Epithelial cell of proximal tubule (primary cell): ENCODE results near the gene SLC6A18. TPM values are rescaled to one million over a fixed set of nuclear protein-coding genes. Genes with fewer than 3 reads are reported as not detected.

Experiments used
- DNase-seq: peaks from one replicate; pipeline ENCODE4 v3.0.0-alpha.2; 2011; ENCODE audit warnings: low read depth
- H3K4me3 ChIP-seq: 2 replicates; pipeline ENCODE4 v1.5.1; 2011; ENCODE audit warnings: low read depth, mild to moderate bottlenecking, low read length
- total RNA-seq: library from RNA; depleted of rRNA; stranded (reverse); fragments of >200 nt; gene quantifications from 2 replicates; pipeline ENCODE4 v1.2.3, GENCODE V29; 2015
- TF ChIP-seq, protein P1 (sequence below): conservative IDR thresholded peaks from 2 replicates; pipeline ENCODE4 v1.5.1; 2012; ENCODE audit warnings: low read depth, mild to moderate bottlenecking, low read length

Gene SLC6A18
- total RNA-seq, 1 donor from 2014 or later, result not detected

DNA sequence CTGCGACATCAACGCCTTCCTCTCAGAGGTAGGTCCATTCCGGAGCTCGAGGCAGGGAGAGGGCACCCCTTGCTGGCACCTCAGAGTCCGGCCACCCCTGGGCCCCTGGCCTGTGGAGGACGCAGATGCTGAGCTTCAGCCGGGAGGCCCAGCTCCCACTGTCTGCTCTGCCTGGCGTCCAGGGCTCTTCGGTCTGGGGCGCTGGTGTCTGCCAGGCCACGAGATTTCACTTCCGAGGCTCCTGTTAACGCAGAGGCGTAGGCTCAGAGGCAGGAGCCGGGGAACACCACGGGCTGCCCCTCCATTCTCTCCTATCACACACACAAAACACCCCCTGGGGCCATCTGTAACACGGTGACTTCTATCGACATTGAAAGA is 8.3 kb upstream of the SLC6A18 start:
- no peak for DNase-seq
- TF ChIP-seq, protein P1, sequence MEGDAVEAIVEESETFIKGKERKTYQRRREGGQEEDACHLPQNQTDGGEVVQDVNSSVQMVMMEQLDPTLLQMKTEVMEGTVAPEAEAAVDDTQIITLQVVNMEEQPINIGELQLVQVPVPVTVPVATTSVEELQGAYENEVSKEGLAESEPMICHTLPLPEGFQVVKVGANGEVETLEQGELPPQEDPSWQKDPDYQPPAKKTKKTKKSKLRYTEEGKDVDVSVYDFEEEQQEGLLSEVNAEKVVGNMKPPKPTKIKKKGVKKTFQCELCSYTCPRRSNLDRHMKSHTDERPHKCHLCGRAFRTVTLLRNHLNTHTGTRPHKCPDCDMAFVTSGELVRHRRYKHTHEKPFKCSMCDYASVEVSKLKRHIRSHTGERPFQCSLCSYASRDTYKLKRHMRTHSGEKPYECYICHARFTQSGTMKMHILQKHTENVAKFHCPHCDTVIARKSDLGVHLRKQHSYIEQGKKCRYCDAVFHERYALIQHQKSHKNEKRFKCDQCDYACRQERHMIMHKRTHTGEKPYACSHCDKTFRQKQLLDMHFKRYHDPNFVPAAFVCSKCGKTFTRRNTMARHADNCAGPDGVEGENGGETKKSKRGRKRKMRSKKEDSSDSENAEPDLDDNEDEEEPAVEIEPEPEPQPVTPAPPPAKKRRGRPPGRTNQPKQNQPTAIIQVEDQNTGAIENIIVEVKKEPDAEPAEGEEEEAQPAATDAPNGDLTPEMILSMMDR, result no peak
- H3K4me3 ChIP-seq, result no peak overlapping the region

DNA sequence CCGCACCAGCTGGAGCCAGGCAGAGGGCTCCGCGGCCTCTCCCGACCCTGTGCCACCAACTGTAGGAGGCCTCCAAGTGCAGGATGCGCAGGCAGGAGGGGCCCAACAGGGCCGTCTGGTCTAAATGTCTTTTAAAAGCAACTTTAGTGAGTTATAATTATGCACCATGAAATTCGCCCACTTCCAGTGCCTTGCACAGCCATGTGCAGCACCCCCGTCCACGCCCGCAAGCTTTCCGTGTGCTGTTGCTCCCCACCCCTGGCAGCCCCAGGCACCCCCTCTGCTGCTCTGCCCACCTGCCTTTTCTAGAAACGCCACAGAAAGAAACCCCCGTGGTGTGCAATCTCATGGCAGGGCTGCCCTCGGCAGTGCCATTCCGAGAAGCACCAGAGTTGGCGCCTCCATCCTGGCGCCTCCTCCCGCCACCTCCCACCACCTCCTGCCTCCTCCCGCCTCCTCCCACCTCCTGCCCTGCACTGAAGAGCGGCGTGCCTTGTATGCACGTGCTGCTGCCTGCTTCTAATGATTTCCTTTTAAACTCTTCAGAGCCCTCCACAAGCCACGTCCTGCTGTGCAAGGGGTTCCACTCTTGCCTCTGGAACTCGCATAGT is 7.5 kb upstream of the SLC6A18 start:
- H3K4me3 ChIP-seq, result no peak overlapping the region
- TF ChIP-seq, protein P1, result no peak
- DNase-seq, result no peak

DNA sequence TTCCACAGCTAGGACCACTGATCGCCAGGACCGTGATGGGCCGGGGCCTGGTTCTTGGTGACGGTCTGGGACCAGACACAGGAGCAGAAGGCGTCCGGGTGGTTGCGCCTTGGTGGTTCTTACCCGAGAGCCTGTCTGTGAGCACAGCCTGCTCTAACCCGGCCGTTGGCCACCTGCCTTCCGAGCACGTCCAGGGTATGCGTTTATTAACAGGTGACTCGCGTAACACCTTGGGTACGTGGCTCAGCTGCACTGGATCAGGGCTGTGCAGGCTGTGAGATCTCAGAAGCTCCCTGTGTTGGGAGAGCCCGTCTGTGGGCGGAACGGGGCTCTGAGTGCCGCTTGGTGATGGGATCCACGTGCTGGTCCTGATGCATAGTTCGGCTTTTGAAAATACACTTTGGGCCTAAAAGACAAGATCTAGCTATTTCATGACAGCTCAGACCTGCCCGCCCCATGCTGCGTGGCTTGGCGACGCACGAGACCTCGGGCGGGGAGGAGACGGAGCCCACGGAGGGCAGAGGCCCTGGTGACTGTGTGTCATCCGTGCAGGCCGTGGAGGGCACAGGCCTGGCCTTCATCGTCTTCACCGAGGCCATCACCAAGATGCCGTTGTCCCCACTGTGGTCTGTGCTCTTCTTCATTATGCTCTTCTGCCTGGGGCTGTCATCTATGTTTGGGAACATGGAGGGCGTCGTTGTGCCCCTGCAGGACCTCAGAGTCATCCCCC is 6.7 kb upstream of the SLC6A18 start:
- TF ChIP-seq, protein P1, result no peak
- H3K4me3 ChIP-seq, result no peak overlapping the region
- DNase-seq, result no peak

DNA sequence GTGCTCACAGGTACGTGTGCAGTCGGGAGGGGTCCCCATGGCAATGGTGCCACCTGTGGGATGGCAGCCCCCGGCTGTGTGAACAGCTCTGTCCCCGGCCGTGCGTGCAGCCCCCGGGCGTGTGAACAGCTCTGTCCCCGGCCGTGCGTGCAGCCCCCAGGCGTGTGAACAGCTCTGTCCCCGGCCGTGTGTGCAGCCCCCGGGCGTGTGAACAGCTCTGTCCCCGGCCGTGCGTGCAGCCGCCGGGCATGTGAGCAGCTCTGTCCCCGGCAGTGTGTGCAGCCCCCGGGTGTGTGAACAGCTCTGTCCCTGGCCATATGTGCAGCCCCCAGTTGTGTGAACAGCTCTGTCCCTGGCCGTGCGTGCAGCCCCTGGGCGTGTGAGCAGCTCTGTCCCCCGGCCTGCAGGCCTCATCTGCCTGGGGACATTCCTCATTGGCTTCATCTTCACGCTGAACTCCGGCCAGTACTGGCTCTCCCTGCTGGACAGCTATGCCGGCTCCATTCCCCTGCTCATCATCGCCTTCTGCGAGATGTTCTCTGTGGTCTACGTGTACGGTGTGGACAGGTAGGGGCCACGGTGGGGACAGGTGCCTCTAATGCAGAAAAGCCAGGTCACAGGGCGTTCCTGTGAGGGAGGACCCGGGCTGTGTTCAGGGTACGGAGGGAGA is 5.9 kb upstream of the SLC6A18 start:
- H3K4me3 ChIP-seq, result no peak overlapping the region
- no peak for DNase-seq
- TF ChIP-seq, protein P1, result no peak

DNA sequence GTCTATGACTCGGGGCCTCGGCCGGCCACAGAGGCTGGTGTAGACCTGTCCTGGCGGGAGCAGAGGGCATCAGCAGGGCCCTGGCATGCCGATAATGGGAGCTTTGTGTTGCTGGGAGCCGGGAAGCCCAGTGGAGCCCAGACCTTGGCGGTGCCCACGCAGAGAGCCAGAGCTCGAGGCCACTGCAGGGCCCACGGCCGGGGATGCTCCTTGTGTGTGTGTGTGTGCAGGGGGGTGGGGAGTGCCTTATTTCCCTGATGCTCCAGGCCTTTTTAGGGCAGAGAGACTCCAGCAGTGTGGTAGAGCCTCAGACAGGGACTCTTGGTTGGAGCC is 5.4 kb upstream of the SLC6A18 start:
- DNase-seq, result no peak
- H3K4me3 ChIP-seq, result no peak overlapping the region
- TF ChIP-seq, protein P1, result no peak

DNA sequence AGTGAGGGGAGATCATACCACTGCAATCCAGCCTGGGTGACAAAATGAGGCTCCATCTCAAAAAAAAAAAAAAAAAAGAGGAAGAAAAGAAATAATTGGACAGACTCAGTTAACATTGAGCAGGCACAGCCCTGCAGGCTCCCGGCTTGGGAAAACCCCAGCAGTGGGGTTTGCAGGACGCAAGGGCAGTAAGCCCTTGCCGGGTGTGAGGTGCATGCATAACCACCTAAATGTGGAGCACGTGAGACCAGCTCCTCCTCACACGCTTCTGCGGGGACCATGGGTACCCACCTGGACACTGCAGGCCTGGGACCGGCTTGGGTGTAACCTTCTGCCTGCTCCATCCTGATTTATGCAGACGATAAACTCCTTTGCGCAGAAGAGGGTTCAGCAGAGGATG is 4.8 kb upstream of the SLC6A18 start:
- TF ChIP-seq, protein P1, result no peak
- no peak for DNase-seq
- no peak overlapping the region for H3K4me3 ChIP-seq
